OCI-LY1 (cell line): Measurements from ENCODE around the gene PPP1R1C.

Experiments
- H2AFZ ChIP-seq: fragments of 200-600 bp; sonication (generic), shearing (Covaris generic); 2 replicates; pipeline ENCODE4 v1.6.0; 2014; ENCODE audit warnings: antibody characterized with exemption, mild to moderate bottlenecking, low read length
- H3F3A ChIP-seq: fragments of 200-600 bp; sonication (generic), shearing (Covaris generic); 2 replicates; pipeline ENCODE4 v1.6.0; 2014; ENCODE audit warnings: mild to moderate bottlenecking, antibody characterized with exemption, low read length, moderate library complexity; ENCODE audit not compliant: insufficient read depth
- H3K27ac ChIP-seq: fragments of 200-600 bp; sonication (generic); 2 replicates; pipeline ENCODE4 v1.5.1; 2014; ENCODE audit warnings: low read length, mixed run types, mild to moderate bottlenecking, low read depth; ENCODE audit not compliant: poor library complexity, severe bottlenecking
- H3K27me3 ChIP-seq: fragments of 200-600 bp; sonication (generic); 2 replicates; pipeline ENCODE4 v1.6.0; 2014; ENCODE audit warnings: antibody characterized with exemption, mild to moderate bottlenecking, low read length, moderate library complexity; ENCODE audit not compliant: insufficient read depth
- H3K36me3 ChIP-seq: fragments of 200-600 bp; sonication (generic); 2 replicates; pipeline ENCODE4 v1.6.1; 2014; ENCODE audit warnings: mild to moderate bottlenecking, antibody characterized with exemption, low read length, moderate library complexity, mixed read lengths; ENCODE audit not compliant: insufficient read depth
- H3K4me1 ChIP-seq: fragments of 200-600 bp; sonication (generic); 2 replicates; pipeline ENCODE4 v1.5.1; 2014; ENCODE audit warnings: mild to moderate bottlenecking, low read length, moderate library complexity; ENCODE audit not compliant: insufficient read depth, severe bottlenecking
- H3K4me2 ChIP-seq: fragments of 200-600 bp; sonication (generic), shearing (Covaris generic); 2 replicates; pipeline ENCODE4 v1.6.1; 2014; ENCODE audit warnings: low read length
- H3K4me3 ChIP-seq: fragments of 200-600 bp; sonication (generic); 2 replicates; pipeline ENCODE4 v1.5.1; 2014; ENCODE audit warnings: low read length, low read depth, mild to moderate bottlenecking, mixed read lengths; ENCODE audit not compliant: poor library complexity, severe bottlenecking
- H3K79me2 ChIP-seq: fragments of 200-600 bp; shearing (Covaris generic); 2 replicates; pipeline ENCODE4 v1.6.1; 2016; ENCODE audit warnings: mixed run types, low read length, mixed read lengths; ENCODE audit not compliant: insufficient read depth
- H3K9ac ChIP-seq: fragments of 200-600 bp; sonication (generic), shearing (Covaris generic); 2 replicates; pipeline ENCODE4 v1.6.1; 2014; ENCODE audit warnings: mild to moderate bottlenecking, low read length, mixed read lengths
- H3K9me2 ChIP-seq: fragments of 200-600 bp; sonication (generic), shearing (Covaris generic); 2 replicates; pipeline ENCODE4 v1.6.1; 2014; ENCODE audit warnings: low read depth, mild to moderate bottlenecking, low read length, mixed read lengths
- H3K9me3 ChIP-seq: fragments of 200-600 bp; shearing (Covaris generic); 2 replicates; pipeline ENCODE4 v1.6.1; 2014; ENCODE audit warnings: low read length, mixed read lengths
- H4K20me1 ChIP-seq: fragments of 200-600 bp; sonication (generic), shearing (Covaris generic); 2 replicates; pipeline ENCODE4 v1.6.0; 2016; ENCODE audit warnings: mild to moderate bottlenecking, low read length; ENCODE audit not compliant: insufficient read depth
- EZH2 ChIP-seq: fragments of 200-600 bp; sonication (generic), shearing (Covaris generic); IDR thresholded peaks from 2 replicates; pipeline ENCODE4 v1.8.0; 2017; ENCODE audit warnings: borderline replicate concordance, mixed run types, mild to moderate bottlenecking, antibody characterized with exemption, low read length, moderate library complexity, mixed read lengths
- TF ChIP-seq, protein P1 (sequence below): fragments of 200-600 bp; sonication (generic), shearing (Covaris generic); IDR thresholded peaks from 2 replicates; pipeline ENCODE4 v1.5.1; 2017; ENCODE audit warnings: mild to moderate bottlenecking, antibody characterized with exemption, low read length, moderate library complexity, mixed read lengths

The PPP1R1C gene

DNA sequence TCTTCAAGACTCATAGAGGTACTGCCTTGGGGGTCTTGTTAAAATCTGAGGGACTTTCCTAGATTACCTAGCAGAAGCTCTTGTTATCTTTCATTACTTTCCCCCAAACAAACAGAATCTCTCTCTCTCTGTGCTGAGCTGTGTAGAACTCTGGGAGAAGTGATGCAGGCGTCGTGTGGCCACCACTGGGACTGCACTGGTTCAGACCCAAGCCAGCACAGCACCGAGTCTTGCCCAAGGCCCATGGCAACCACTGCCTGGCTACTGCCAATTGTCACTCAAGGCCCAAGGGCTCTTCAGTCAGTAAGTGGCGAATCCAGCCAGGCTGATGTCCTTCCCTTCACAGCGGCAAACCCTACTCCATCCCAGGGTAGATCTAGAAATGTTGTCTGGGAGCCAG is 28.6 kb downstream of the PPP1R1C start:
- H3K27ac ChIP-seq, result no peak overlapping the region
- H3K4me3 ChIP-seq, result no peak overlapping the region
- no peak overlapping the region for H3K4me2 ChIP-seq
- H2AFZ ChIP-seq, result no peak overlapping the region
- TF ChIP-seq, protein P1, sequence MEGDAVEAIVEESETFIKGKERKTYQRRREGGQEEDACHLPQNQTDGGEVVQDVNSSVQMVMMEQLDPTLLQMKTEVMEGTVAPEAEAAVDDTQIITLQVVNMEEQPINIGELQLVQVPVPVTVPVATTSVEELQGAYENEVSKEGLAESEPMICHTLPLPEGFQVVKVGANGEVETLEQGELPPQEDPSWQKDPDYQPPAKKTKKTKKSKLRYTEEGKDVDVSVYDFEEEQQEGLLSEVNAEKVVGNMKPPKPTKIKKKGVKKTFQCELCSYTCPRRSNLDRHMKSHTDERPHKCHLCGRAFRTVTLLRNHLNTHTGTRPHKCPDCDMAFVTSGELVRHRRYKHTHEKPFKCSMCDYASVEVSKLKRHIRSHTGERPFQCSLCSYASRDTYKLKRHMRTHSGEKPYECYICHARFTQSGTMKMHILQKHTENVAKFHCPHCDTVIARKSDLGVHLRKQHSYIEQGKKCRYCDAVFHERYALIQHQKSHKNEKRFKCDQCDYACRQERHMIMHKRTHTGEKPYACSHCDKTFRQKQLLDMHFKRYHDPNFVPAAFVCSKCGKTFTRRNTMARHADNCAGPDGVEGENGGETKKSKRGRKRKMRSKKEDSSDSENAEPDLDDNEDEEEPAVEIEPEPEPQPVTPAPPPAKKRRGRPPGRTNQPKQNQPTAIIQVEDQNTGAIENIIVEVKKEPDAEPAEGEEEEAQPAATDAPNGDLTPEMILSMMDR, result no peak
- no peak for TF ChIP-seq EZH2
- H3K79me2 ChIP-seq, result no peaks in the 10 kb centered on the region
- no peaks in the 10 kb centered on the region for H4K20me1 ChIP-seq
- H3K36me3 ChIP-seq, result no peaks in the 10 kb centered on the region; the same call in 1 of the 2 replicates
- no peaks in the 10 kb centered on the region; the same call in 1 of the 2 replicates for H3K9me3 ChIP-seq
- H3K4me1 ChIP-seq, result peaks cover 3% of the 10 kb centered on the region
- H3K27me3 ChIP-seq, result no peaks in the 10 kb centered on the region
- no peaks in the 10 kb centered on the region for H3K9me2 ChIP-seq
- H3K9ac ChIP-seq, result no peak overlapping the region
- no peaks in the 10 kb centered on the region for H3F3A ChIP-seq

DNA sequence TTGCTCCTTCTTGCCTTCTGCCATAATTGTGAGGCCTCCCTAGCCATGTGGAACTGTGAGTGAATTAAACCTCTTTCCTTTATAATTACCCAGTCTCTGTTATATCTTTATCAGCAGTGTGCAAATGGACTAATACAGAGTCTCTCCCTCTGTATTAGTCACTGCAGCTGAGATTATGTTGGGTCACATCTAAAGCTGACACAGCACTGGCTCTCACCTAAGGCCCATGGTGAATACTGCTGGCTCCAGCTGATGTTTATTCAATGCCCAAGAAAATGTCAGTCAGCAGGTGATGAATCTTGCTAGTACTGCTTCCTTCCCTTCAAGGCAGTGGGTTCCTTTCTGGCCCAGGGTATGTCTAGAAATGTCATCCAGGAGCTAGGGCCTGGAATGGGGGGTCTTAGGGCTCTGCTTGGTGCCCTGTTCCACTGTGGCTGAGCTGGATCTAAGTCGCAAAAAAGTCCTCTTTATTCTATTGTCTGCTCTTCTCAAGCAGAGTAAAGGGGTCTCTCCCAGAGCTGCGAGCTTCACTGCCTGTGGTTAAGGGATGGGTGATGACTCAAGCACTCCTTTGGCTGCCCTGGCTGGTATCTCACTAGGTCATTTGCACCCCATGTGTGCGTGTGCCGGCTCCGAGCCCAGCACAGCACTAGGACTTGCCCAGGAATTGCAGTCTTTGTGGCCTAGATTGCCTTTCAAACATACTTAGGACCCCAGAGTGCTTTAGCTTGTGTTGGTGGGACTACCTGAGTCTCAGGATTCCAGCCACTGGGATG is 29.9 kb downstream of the PPP1R1C start:
- H4K20me1 ChIP-seq, result no peaks in the 10 kb centered on the region
- TF ChIP-seq, protein P1, result no peak
- TF ChIP-seq EZH2, result no peak
- H3F3A ChIP-seq, result no peaks in the 10 kb centered on the region
- no peak overlapping the region for H2AFZ ChIP-seq
- no peaks in the 10 kb centered on the region for H3K79me2 ChIP-seq
- no peak overlapping the region for H3K4me3 ChIP-seq
- peaks cover 15% of the 10 kb centered on the region for H3K4me1 ChIP-seq
- no peaks in the 10 kb centered on the region; the same call in 1 of the 2 replicates for H3K36me3 ChIP-seq
- H3K9me3 ChIP-seq, result no peaks in the 10 kb centered on the region; the same call in 1 of the 2 replicates
- H3K27ac ChIP-seq, result no peak overlapping the region
- no peaks in the 10 kb centered on the region for H3K27me3 ChIP-seq
- no peak overlapping the region for H3K4me2 ChIP-seq
- H3K9ac ChIP-seq, result no peak overlapping the region
- H3K9me2 ChIP-seq, result no peaks in the 10 kb centered on the region

DNA sequence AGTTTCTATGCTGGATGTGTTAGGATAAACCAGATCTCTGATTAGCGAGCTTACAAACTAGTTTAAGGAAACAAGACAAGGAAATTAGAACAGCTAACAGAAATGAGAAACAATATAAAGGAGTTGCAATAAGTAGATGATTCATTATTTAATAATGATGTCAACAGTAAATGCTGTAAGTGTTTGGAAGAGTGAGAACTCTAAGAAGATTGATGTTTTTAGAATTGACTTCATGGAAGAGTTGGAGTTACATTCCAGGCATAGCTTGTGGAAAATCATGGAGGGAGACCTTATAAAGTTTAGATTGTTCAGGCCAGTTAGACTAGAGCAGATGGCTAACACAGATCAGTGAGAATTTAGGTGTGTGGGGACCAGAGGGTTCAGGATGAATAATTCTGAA is 32.6 kb downstream of the PPP1R1C start:
- Histone ChIP-seq H3K9ac (no peak overlapping the region), H3F3A (no peaks in the 10 kb centered on the region), H3K27me3 (no peaks in the 10 kb centered on the region), H3K36me3 (no peaks in the 10 kb centered on the region), H3K4me1 (peaks cover 21% of the 10 kb centered on the region), H4K20me1 (no peaks in the 10 kb centered on the region), H3K9me2 (no peaks in the 10 kb centered on the region), H2AFZ (no peak overlapping the region), H3K79me2 (no peaks in the 10 kb centered on the region), H3K4me2 (no peak overlapping the region), H3K4me3 (no peak overlapping the region), H3K27ac (no peak overlapping the region), H3K9me3 (no peaks in the 10 kb centered on the region)
- no peak for TF ChIP-seq EZH2
- TF ChIP-seq, protein P1, result no peak
